ENCODE measurements around the gene ZNF43. TPM values are rescaled to one million over a fixed set of nuclear protein-coding genes. Genes with fewer than 3 reads are reported as not detected.
A peak's percentile ranks its signal among the peaks of the same experiment; 100 is the strongest.

Gene ZNF43
- total and polyA plus RNA-seq, 2 of the 8 experiments (the other 6 are each of a cell fraction or from before 2014, with no cell fraction given), result 24.7 to 53.1 TPM

DNA sequence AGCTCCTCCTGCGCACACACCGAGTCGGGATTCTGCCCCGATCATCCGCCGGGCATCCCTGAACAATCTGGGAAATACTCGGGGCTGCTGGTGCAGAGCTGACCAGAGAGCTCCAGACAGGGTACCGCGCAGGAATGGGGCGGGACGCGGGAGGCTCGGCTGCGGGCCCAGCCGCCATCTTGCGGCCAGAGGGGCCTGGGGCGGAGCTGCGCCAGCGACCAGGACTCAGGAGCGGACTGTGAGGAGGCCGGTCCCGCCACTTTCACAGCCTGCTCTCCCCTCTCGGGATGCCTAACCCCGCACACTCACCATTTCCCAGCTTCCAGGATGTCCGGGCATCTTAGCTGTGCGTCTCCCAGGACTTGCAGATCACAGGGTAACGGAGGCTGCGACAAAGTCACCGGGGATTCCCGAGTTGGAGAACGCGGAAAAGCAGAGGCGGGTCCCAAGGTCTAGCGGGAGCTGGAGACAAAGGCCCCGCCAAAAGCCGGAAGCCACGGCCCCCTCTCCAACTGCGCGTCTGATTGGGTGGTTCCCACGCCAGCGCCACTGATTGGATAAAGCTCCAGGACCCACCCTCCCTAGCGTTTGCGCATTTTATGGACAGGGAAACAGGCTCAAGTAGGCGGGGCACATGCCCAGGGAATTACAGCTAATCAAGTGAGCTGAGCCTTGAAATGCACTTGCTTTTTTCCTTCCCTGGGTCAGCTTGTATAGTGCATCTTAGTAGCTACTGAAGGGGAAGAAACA is 15.8 kb upstream of the ZNF43 start (continued):
- TF ChIP-seq, protein P1, sequence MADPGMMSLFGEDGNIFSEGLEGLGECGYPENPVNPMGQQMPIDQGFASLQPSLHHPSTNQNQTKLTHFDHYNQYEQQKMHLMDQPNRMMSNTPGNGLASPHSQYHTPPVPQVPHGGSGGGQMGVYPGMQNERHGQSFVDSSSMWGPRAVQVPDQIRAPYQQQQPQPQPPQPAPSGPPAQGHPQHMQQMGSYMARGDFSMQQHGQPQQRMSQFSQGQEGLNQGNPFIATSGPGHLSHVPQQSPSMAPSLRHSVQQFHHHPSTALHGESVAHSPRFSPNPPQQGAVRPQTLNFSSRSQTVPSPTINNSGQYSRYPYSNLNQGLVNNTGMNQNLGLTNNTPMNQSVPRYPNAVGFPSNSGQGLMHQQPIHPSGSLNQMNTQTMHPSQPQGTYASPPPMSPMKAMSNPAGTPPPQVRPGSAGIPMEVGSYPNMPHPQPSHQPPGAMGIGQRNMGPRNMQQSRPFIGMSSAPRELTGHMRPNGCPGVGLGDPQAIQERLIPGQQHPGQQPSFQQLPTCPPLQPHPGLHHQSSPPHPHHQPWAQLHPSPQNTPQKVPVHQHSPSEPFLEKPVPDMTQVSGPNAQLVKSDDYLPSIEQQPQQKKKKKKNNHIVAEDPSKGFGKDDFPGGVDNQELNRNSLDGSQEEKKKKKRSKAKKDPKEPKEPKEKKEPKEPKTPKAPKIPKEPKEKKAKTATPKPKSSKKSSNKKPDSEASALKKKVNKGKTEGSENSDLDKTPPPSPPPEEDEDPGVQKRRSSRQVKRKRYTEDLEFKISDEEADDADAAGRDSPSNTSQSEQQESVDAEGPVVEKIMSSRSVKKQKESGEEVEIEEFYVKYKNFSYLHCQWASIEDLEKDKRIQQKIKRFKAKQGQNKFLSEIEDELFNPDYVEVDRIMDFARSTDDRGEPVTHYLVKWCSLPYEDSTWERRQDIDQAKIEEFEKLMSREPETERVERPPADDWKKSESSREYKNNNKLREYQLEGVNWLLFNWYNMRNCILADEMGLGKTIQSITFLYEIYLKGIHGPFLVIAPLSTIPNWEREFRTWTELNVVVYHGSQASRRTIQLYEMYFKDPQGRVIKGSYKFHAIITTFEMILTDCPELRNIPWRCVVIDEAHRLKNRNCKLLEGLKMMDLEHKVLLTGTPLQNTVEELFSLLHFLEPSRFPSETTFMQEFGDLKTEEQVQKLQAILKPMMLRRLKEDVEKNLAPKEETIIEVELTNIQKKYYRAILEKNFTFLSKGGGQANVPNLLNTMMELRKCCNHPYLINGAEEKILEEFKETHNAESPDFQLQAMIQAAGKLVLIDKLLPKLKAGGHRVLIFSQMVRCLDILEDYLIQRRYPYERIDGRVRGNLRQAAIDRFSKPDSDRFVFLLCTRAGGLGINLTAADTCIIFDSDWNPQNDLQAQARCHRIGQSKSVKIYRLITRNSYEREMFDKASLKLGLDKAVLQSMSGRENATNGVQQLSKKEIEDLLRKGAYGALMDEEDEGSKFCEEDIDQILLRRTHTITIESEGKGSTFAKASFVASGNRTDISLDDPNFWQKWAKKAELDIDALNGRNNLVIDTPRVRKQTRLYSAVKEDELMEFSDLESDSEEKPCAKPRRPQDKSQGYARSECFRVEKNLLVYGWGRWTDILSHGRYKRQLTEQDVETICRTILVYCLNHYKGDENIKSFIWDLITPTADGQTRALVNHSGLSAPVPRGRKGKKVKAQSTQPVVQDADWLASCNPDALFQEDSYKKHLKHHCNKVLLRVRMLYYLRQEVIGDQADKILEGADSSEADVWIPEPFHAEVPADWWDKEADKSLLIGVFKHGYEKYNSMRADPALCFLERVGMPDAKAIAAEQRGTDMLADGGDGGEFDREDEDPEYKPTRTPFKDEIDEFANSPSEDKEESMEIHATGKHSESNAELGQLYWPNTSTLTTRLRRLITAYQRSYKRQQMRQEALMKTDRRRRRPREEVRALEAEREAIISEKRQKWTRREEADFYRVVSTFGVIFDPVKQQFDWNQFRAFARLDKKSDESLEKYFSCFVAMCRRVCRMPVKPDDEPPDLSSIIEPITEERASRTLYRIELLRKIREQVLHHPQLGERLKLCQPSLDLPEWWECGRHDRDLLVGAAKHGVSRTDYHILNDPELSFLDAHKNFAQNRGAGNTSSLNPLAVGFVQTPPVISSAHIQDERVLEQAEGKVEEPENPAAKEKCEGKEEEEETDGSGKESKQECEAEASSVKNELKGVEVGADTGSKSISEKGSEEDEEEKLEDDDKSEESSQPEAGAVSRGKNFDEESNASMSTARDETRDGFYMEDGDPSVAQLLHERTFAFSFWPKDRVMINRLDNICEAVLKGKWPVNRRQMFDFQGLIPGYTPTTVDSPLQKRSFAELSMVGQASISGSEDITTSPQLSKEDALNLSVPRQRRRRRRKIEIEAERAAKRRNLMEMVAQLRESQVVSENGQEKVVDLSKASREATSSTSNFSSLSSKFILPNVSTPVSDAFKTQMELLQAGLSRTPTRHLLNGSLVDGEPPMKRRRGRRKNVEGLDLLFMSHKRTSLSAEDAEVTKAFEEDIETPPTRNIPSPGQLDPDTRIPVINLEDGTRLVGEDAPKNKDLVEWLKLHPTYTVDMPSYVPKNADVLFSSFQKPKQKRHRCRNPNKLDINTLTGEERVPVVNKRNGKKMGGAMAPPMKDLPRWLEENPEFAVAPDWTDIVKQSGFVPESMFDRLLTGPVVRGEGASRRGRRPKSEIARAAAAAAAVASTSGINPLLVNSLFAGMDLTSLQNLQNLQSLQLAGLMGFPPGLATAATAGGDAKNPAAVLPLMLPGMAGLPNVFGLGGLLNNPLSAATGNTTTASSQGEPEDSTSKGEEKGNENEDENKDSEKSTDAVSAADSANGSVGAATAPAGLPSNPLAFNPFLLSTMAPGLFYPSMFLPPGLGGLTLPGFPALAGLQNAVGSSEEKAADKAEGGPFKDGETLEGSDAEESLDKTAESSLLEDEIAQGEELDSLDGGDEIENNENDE (IDR thresholded peaks at IDR 0.05; ENCODE audit: insufficient replicate concordance, low read length), result no peak
- TF ChIP-seq CBX8 (IDR thresholded peaks at IDR 0.05; ENCODE audit: borderline replicate concordance, low read depth, low read length) (no peak), GTF2F1 (IDR thresholded peaks at IDR 0.05; ENCODE audit: borderline replicate concordance, low read depth, low read length) (0 out of 2 replicates have a peak, but pooled peaks have one; percentile 70), SP2 (IDR thresholded peaks at IDR 0.05; ENCODE audit: low read length) (peak; percentile 41; the same call in 1 of the 2 replicates), EZH2 (IDR thresholded peaks at IDR 0.05; ENCODE audit: low read depth, low read length, severe bottlenecking) (no peak), CHD1 (IDR thresholded peaks at IDR 0.05; ENCODE audit: low read depth, low read length) (no peak)
- TF ChIP-seq, protein P2, sequence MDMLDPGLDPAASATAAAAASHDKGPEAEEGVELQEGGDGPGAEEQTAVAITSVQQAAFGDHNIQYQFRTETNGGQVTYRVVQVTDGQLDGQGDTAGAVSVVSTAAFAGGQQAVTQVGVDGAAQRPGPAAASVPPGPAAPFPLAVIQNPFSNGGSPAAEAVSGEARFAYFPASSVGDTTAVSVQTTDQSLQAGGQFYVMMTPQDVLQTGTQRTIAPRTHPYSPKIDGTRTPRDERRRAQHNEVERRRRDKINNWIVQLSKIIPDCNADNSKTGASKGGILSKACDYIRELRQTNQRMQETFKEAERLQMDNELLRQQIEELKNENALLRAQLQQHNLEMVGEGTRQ (IDR thresholded peaks at IDR 0.05; ENCODE audit: low read length), result peak; percentile 24; the same call in 1 of the 2 replicates
- TF ChIP-seq, protein P3, sequence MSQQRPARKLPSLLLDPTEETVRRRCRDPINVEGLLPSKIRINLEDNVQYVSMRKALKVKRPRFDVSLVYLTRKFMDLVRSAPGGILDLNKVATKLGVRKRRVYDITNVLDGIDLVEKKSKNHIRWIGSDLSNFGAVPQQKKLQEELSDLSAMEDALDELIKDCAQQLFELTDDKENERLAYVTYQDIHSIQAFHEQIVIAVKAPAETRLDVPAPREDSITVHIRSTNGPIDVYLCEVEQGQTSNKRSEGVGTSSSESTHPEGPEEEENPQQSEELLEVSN (IDR thresholded peaks at IDR 0.05), result peak; percentile 67
